Measurements from ENCODE around the gene ZNF594. TPM values are rescaled to one million over a fixed set of nuclear protein-coding genes. Genes with fewer than 3 reads are reported as not detected.
"Not testable (repeated sequence)": the region's sequence is repeated elsewhere in the genome, so short reads cannot be mapped to it uniquely, and the experiment has no call there.

The ZNF594 gene
- total RNA-seq (ENCODE audit: unreplicated experiment) = 11.6 TPM
- long read RNA-seq, partial matches to known transcripts = 0 of 1 reads
- long read RNA-seq, other reads (novel, unspliced or antisense) = 0 of 1 reads

DNA sequence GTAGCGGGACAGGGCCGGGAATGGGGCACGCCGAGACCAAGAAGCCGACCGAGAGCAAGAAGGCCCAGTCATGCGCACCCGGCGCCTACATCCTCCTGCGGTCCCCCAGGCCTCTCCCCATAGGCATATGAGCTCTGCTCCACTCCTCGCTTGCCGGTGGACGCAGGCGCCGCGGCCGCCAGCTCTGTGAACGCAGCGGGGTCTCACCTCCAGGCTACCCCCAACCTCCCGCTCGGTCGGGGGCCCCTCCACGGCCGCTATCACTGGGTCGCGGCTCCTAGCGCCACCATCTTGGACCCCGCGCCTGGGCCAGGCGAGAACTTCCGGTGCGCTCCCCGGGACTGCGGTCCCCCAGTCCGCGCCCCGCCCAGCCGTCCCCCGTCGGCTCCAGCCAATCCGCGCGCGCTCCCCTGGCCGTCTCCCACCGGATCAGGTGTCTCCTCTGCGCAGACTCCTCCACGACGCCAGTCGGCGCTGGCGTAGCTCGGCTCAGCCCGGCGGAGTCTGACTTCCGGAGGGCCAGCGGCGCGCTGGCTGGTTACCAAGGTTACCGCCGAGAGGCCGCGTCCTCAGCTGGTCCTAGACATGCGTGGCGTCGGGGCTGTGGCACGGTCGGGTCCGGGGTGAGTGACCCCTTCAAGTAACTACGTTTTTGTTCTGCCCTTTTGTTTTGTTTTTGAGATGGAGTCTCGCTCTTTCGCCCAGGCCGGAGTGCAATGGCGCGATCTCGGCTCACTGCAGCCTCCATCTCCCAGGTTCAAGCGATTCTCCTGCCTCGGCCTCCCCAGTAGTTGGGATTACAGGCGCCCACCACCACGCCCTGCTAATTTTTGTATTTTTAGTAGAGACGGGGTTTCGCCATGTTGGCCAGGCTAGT is at the start of gene ZNF594:
TSS of gene ZNF594 (minus strand) at position 328 of the 877 bp plus-strand sequence. CDS start 7,612 bp downstream, outside the sequence.
- Mint-ChIP-seq H3K4me3 (ENCODE audit: unreplicated experiment) (peak within 1 kb of the TSS; percentile 91), H3K4me1 (ENCODE audit: unreplicated experiment) (peaks cover 13% of the 10 kb centered on the region), H3K27ac (ENCODE audit: unreplicated experiment) (peak within 1 kb of the TSS; percentile 91), H3K9me3 (ENCODE audit: unreplicated experiment) (peaks cover 29% of the 10 kb centered on the region), H3K27me3 (ENCODE audit: unreplicated experiment) (peaks cover 5% of the 10 kb centered on the region), H3K36me3 (ENCODE audit: low read depth, unreplicated experiment) (peaks cover 42% of the 10 kb centered on the region)
- DNase-seq (ENCODE audit: low spot score) = peak; percentile 94
- TF ChIP-seq, protein P1, sequence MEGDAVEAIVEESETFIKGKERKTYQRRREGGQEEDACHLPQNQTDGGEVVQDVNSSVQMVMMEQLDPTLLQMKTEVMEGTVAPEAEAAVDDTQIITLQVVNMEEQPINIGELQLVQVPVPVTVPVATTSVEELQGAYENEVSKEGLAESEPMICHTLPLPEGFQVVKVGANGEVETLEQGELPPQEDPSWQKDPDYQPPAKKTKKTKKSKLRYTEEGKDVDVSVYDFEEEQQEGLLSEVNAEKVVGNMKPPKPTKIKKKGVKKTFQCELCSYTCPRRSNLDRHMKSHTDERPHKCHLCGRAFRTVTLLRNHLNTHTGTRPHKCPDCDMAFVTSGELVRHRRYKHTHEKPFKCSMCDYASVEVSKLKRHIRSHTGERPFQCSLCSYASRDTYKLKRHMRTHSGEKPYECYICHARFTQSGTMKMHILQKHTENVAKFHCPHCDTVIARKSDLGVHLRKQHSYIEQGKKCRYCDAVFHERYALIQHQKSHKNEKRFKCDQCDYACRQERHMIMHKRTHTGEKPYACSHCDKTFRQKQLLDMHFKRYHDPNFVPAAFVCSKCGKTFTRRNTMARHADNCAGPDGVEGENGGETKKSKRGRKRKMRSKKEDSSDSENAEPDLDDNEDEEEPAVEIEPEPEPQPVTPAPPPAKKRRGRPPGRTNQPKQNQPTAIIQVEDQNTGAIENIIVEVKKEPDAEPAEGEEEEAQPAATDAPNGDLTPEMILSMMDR (IDR thresholded peaks at IDR 0.05; ENCODE audit: unreplicated experiment) = peak; percentile 59

DNA sequence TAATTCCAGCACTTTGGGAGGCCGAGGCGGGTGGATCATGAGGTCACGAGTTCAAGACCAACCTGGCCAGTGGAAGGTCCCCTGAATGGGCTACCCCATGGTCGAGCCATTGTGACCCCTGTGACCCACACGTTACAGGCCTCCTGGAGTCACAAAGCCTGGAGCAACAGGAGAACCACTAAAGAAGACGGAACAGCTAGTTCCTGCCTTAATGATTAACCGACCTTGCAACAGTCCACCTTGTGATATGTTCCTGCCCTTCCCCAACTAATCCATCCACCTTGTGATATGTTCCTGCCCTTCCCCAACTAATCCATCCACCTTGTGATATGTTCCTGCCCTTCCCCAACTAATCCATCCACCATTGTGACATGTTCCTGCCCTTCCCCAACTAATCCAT is 48.1 kb upstream of the ZNF594 start:
- H3K9me3 Mint-ChIP-seq (ENCODE audit: unreplicated experiment); H3K36me3 Mint-ChIP-seq (ENCODE audit: low read depth, unreplicated experiment); H3K27me3 Mint-ChIP-seq (ENCODE audit: unreplicated experiment); H3K27ac Mint-ChIP-seq (ENCODE audit: unreplicated experiment); H3K4me3 Mint-ChIP-seq (ENCODE audit: unreplicated experiment); DNase-seq (ENCODE audit: low spot score): not testable (repeated sequence)
- H3K4me1 Mint-ChIP-seq (ENCODE audit: unreplicated experiment) = peaks cover 18% of the 10 kb centered on the region

DNA sequence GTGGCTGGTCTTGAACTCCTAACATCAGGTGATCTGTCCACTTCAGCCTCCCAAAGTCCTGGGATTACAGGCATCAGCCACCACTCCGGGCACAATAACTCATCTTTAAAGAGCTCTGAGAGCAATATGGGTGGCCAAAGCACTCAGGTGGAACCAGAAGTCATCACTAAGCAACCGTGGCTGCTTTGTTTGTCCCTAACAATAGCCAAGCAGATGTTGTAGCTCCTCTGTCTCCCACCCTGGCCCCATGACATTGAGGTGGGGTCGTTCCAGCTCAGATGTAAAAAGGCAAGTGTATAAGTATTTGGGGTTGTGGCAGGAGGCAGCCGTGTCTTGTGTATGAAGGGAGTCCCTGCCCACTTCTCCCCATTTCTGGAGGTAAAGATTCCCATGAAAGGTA is 46.7 kb upstream of the ZNF594 start:
- H3K9me3 Mint-ChIP-seq (ENCODE audit: unreplicated experiment) = no peaks in the 10 kb centered on the region
- no peak overlapping the region for H3K4me3 Mint-ChIP-seq (ENCODE audit: unreplicated experiment)
- TF ChIP-seq, protein P1 (IDR thresholded peaks at IDR 0.05; ENCODE audit: unreplicated experiment) = no peak
- no peaks in the 10 kb centered on the region for H3K27me3 Mint-ChIP-seq (ENCODE audit: unreplicated experiment)
- H3K36me3 Mint-ChIP-seq (ENCODE audit: low read depth, unreplicated experiment) = peaks cover 6% of the 10 kb centered on the region
- DNase-seq (ENCODE audit: low spot score) = no peak
- H3K27ac Mint-ChIP-seq (ENCODE audit: unreplicated experiment) = no peak overlapping the region
- peaks cover 12% of the 10 kb centered on the region for H3K4me1 Mint-ChIP-seq (ENCODE audit: unreplicated experiment)

DNA sequence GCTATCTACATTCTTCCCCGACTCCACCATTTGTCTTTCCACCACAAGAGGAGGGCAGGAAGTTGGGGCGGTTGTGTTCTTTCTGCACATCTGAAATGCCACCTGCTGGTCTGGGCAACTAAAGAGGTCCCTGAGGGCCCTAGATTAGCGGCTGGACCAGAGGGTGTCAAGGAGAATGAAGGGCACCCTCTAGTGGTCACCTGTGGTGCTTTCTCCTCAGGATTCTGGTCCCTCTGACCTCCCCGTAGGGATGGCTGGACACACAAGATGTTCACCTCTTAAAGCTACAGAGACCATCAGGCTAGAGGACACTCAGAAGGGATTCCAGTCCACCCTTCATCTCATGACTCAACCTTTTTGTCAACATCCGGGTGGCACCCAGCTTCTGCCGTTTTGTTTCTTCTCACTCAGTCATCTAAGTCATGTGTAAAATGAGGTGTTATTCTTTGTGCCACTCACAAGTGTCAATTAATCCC is 45.9 kb upstream of the ZNF594 start:
- Mint-ChIP-seq H3K36me3 (ENCODE audit: low read depth, unreplicated experiment) (peaks cover 6% of the 10 kb centered on the region), H3K9me3 (ENCODE audit: unreplicated experiment) (no peaks in the 10 kb centered on the region), H3K4me3 (ENCODE audit: unreplicated experiment) (no peak overlapping the region), H3K27me3 (ENCODE audit: unreplicated experiment) (no peaks in the 10 kb centered on the region), H3K27ac (ENCODE audit: unreplicated experiment) (no peak overlapping the region), H3K4me1 (ENCODE audit: unreplicated experiment) (peaks cover 6% of the 10 kb centered on the region)
- DNase-seq (ENCODE audit: low spot score) = peak; percentile 48
- TF ChIP-seq, protein P1 (IDR thresholded peaks at IDR 0.05; ENCODE audit: unreplicated experiment) = peak; percentile 59

DNA sequence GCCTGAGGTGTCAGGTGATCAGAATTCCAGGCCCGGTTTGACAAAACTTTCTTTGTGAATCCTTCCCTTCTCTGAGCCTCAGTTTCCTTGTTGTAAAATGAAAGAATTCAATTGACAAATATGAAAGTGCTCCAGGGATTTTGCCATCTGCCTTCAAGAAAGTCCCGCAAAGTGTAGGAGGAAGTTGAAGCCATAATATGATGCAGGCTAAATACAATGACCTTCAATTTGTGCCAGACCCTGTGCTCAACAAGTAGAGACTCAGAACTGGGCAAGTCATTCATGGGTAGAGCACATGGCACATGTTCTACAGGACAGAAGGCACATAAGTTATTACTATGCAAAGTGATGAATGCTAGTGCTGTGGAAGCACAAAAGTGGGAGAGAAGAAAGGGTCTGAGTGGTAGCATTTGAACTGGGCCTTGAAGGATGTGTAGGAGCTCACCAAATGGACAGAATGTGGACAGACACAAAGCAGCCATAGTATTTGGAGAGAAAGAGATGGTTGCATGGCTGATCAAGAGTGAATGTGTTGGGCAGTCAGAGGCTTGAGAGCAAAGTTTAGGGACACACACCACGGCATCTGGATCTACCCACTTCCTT is 45.4 kb upstream of the ZNF594 start:
- no peaks in the 10 kb centered on the region for H3K27me3 Mint-ChIP-seq (ENCODE audit: unreplicated experiment)
- H3K9me3 Mint-ChIP-seq (ENCODE audit: unreplicated experiment) = no peaks in the 10 kb centered on the region
- no peak overlapping the region for H3K27ac Mint-ChIP-seq (ENCODE audit: unreplicated experiment)
- H3K36me3 Mint-ChIP-seq (ENCODE audit: low read depth, unreplicated experiment) = peaks cover 6% of the 10 kb centered on the region
- no peak for DNase-seq (ENCODE audit: low spot score)
- TF ChIP-seq, protein P1 (IDR thresholded peaks at IDR 0.05; ENCODE audit: unreplicated experiment) = no peak
- H3K4me3 Mint-ChIP-seq (ENCODE audit: unreplicated experiment) = no peak overlapping the region
- H3K4me1 Mint-ChIP-seq (ENCODE audit: unreplicated experiment) = peaks cover 4% of the 10 kb centered on the region

Data from endothelial cell (in vitro differentiated cells).